ENCODE results near the gene C6orf47.
"Not testable (repeated sequence)": the region's sequence is repeated elsewhere in the genome, so short reads cannot be mapped to it uniquely, and the experiment has no call there.

The C6orf47 gene

GRCh38 chr6:31660381-31661261 is at the start of gene C6orf47:
C6orf47 (minus strand) TSS chr6:31660778; CDS start chr6:31659947, 831 bp downstream.
- peak; percentile 92 for DNase-seq

- DNase-seq = not testable (repeated sequence)
Measured at GRCh38 chr6:31709157-31709556, 48.6 kb upstream of the C6orf47 start.

GRCh38 chr6:31708224-31708623 is 47.6 kb upstream of the C6orf47 start:
- no peak for DNase-seq

GRCh38 chr6:31707701-31708100 is 47.1 kb upstream of the C6orf47 start:
- no peak for DNase-seq

- DNase-seq = no peak
Measured at GRCh38 chr6:31706599-31706998, 46.0 kb upstream of the C6orf47 start, which contains the start of gene LY6G6F. LY6G6F (plus strand) TSS chr6:31706866; CDS start chr6:31706907, 41 bp downstream.

GRCh38 chr6:31705931-31706330 is 45.4 kb upstream of the C6orf47 start:
- DNase-seq = no peak

GRCh38 chr6:31702819-31703716 is 42.5 kb upstream of the C6orf47 start, which contains the start of gene ABHD16A:
ABHD16A (minus strand) TSS chr6:31703324; CDS start chr6:31703281, 43 bp downstream.
- peak; percentile 99 for DNase-seq

GRCh38 chr6:31702405-31702818 is 41.8 kb upstream of the C6orf47 start:
- DNase-seq = no peak

GRCh38 chr6:31701666-31702404 is 41.3 kb upstream of the C6orf47 start:
- DNase-seq = no peak

GRCh38 chr6:31700740-31701401 is 40.3 kb upstream of the C6orf47 start:
- no peak for DNase-seq

GRCh38 chr6:31697555-31697954 is 37.0 kb upstream of the C6orf47 start:
- no peak for DNase-seq

GRCh38 chr6:31693535-31693934 is 33.0 kb upstream of the C6orf47 start:
- no peak for DNase-seq

- DNase-seq = no peak
Measured at GRCh38 chr6:31692886-31693285, 32.3 kb upstream of the C6orf47 start.

- DNase-seq = no peak
Measured at GRCh38 chr6:31692353-31692752, 31.8 kb upstream of the C6orf47 start.

- DNase-seq = no peak
Measured at GRCh38 chr6:31691564-31692108, 31.1 kb upstream of the C6orf47 start.

GRCh38 chr6:31691078-31691463 is 30.5 kb upstream of the C6orf47 start:
- DNase-seq = no peak

- no peak for DNase-seq
Measured at GRCh38 chr6:31690231-31691077, 29.9 kb upstream of the C6orf47 start.

- no peak for DNase-seq
Measured at GRCh38 chr6:31689249-31690110, 28.9 kb upstream of the C6orf47 start.

GRCh38 chr6:31687860-31688693 is 27.5 kb upstream of the C6orf47 start:
- no peak for DNase-seq

All from right forelimb (tissue), 1 donor.